ENCODE measurements around the gene OCIAD1. TPM values are rescaled to one million over a fixed set of nuclear protein-coding genes. Genes with fewer than 3 reads are reported as not detected.

The OCIAD1 gene
- total RNA-seq, 1 experiment from 2014 or later = 103 TPM

DNA sequence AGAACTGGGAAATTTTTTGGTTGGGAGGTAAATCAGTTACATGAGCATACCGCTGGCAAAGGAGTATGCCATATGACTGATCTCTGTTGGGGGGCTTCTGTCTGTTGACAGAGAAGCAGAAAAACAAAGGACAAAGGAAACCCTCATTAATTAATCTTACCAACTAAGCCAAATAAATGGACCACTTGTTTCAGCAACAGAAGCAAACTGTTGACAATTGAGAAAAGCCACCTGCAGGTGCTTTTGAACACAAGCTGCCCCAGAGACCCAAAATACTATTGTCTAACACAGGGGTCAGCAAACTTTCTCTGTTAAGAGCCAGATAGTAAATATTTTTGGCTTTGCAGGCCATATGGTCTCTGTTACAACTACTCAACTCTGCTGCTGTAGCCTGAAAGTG, 43.8 kb upstream of the OCIAD1 start:
- CTCF ChIA-PET = no interaction called here
- Histone ChIP-seq H3K4me1 (ENCODE audit: control insufficient read depth, insufficient read depth, low read length) (no peaks in the 10 kb centered on the region), H3K36me3 (ENCODE audit: control insufficient read depth, insufficient read depth, low read length) (no peaks in the 10 kb centered on the region), H3K27ac (ENCODE audit: low read length) (no peak overlapping the region), H3K4me3 (ENCODE audit: low read depth in 2 of 2, low read length in 2 of 2) (no peak overlapping the region), H3K9me3 (ENCODE audit: control insufficient read depth, insufficient read depth, low read depth, low read length) (no peaks in the 10 kb centered on the region), H3K27me3 (ENCODE audit: control insufficient read depth, insufficient read depth, low read length) (no peaks in the 10 kb centered on the region)
- DNase-seq (ENCODE audit: low read depth, low spot score) (no peak), ATAC-seq (no peak)
- BruUV-seq (replicated peaks) = no TSS peak
- POLR2A ChIA-PET = no interaction called here
- intact Hi-C loops (cut with micrococcal nuclease; ENCODE audit: unreplicated experiment) = no loop called here
- no peak for TF ChIP-seq POLR2AphosphoS5 (IDR thresholded peaks at IDR 0.05; ENCODE audit: low read depth, low read length)
- no peak for TF ChIP-seq TCF7L2 (IDR thresholded peaks at IDR 0.05; ENCODE audit: low read depth, low read length)
- in situ Hi-C loops (cut with HindIII; ENCODE audit: low pct_unique_long_range_greater_than_20kb, low sequenced_read_pairs) = no loop called here

DNA sequence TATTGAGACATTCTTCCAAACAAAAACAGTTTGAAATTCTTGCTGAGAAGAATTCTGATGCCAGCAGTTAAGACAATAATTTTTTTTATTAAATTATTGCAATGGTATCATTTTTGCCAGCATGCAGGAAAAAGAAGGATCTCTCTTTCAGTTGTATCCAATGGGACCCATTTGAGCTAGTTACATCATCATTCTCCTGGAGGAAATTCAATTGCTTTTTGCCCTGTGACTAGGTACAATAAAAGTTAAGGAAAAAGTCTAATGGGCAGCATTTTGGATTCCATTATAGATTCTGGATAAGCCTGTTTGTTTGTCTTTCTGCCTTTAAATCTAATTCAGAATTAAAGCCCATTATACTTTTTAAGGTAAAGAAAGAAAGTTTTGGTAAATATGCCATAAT, 40.3 kb upstream of the OCIAD1 start:
- BruUV-seq (replicated peaks) = no TSS peak
- no peak for DNase-seq (ENCODE audit: low read depth, low spot score)
- Histone ChIP-seq H3K4me1 (ENCODE audit: control insufficient read depth, insufficient read depth, low read length) (no peaks in the 10 kb centered on the region), H3K27me3 (ENCODE audit: control insufficient read depth, insufficient read depth, low read length) (no peaks in the 10 kb centered on the region), H3K9me3 (ENCODE audit: control insufficient read depth, insufficient read depth, low read depth, low read length) (no peaks in the 10 kb centered on the region), H3K36me3 (ENCODE audit: control insufficient read depth, insufficient read depth, low read length) (no peaks in the 10 kb centered on the region), H3K27ac (ENCODE audit: low read length) (no peak overlapping the region), H3K4me3 (ENCODE audit: low read depth in 2 of 2, low read length in 2 of 2) (no peak overlapping the region)
- in situ Hi-C loops (cut with HindIII; ENCODE audit: low pct_unique_long_range_greater_than_20kb, low sequenced_read_pairs) (no loop called here), intact Hi-C loops (cut with micrococcal nuclease; ENCODE audit: unreplicated experiment) (no loop called here)
- CTCF ChIA-PET = no interaction called here
- TF ChIP-seq, protein P1, sequence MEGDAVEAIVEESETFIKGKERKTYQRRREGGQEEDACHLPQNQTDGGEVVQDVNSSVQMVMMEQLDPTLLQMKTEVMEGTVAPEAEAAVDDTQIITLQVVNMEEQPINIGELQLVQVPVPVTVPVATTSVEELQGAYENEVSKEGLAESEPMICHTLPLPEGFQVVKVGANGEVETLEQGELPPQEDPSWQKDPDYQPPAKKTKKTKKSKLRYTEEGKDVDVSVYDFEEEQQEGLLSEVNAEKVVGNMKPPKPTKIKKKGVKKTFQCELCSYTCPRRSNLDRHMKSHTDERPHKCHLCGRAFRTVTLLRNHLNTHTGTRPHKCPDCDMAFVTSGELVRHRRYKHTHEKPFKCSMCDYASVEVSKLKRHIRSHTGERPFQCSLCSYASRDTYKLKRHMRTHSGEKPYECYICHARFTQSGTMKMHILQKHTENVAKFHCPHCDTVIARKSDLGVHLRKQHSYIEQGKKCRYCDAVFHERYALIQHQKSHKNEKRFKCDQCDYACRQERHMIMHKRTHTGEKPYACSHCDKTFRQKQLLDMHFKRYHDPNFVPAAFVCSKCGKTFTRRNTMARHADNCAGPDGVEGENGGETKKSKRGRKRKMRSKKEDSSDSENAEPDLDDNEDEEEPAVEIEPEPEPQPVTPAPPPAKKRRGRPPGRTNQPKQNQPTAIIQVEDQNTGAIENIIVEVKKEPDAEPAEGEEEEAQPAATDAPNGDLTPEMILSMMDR (IDR thresholded peaks at IDR 0.05) = no peak
- TF ChIP-seq SIN3A (IDR thresholded peaks at IDR 0.05; ENCODE audit: borderline replicate concordance, insufficient read depth, low read depth, low read length) (no peak), POLR2AphosphoS5 (IDR thresholded peaks at IDR 0.05; ENCODE audit: low read depth, low read length) (no peak)
- TF ChIP-seq, protein P2, sequence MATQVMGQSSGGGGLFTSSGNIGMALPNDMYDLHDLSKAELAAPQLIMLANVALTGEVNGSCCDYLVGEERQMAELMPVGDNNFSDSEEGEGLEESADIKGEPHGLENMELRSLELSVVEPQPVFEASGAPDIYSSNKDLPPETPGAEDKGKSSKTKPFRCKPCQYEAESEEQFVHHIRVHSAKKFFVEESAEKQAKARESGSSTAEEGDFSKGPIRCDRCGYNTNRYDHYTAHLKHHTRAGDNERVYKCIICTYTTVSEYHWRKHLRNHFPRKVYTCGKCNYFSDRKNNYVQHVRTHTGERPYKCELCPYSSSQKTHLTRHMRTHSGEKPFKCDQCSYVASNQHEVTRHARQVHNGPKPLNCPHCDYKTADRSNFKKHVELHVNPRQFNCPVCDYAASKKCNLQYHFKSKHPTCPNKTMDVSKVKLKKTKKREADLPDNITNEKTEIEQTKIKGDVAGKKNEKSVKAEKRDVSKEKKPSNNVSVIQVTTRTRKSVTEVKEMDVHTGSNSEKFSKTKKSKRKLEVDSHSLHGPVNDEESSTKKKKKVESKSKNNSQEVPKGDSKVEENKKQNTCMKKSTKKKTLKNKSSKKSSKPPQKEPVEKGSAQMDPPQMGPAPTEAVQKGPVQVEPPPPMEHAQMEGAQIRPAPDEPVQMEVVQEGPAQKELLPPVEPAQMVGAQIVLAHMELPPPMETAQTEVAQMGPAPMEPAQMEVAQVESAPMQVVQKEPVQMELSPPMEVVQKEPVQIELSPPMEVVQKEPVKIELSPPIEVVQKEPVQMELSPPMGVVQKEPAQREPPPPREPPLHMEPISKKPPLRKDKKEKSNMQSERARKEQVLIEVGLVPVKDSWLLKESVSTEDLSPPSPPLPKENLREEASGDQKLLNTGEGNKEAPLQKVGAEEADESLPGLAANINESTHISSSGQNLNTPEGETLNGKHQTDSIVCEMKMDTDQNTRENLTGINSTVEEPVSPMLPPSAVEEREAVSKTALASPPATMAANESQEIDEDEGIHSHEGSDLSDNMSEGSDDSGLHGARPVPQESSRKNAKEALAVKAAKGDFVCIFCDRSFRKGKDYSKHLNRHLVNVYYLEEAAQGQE (IDR thresholded peaks at IDR 0.05; ENCODE audit: insufficient read depth in 1 of 2, low read depth in 2 of 2, low read length in 1 of 2) = no peak
- POLR2A ChIA-PET = no interaction called here
- no peak for ATAC-seq

DNA sequence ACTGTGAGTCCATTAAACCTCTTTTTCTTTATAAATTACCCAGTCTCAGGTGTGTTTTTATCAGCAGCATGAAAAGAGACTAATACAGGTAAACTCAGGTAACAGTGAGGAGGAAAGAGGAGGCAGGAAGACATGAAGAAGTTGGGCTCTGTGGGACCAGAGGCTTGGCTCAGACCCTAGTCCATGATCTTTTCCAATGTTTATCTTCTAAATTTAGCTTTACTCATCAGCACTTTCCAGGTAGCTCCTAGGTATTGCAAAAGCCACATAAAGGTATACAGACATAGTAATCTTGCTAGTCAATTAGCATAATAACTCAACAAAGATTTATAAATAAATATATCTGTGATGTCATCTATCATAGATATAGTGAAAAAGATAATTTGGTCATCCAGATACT, 39.6 kb upstream of the OCIAD1 start:
- H3K4me1 ChIP-seq (ENCODE audit: control insufficient read depth, insufficient read depth, low read length) = no peaks in the 10 kb centered on the region
- ChIA-PET POLR2A (no interaction called here), CTCF (no interaction called here)
- no TSS peak for BruUV-seq (replicated peaks)
- in situ Hi-C loops (cut with HindIII; ENCODE audit: low pct_unique_long_range_greater_than_20kb, low sequenced_read_pairs) (no loop called here), intact Hi-C loops (cut with micrococcal nuclease; ENCODE audit: unreplicated experiment) (no loop called here)
- no peak overlapping the region for H3K4me3 ChIP-seq (ENCODE audit: low read depth in 2 of 2, low read length in 2 of 2)
- DNase-seq (ENCODE audit: low read depth, low spot score) = no peak
- H3K27ac ChIP-seq (ENCODE audit: low read length) = no peak overlapping the region
- H3K36me3 ChIP-seq (ENCODE audit: control insufficient read depth, insufficient read depth, low read length) = no peaks in the 10 kb centered on the region
- H3K9me3 ChIP-seq (ENCODE audit: control insufficient read depth, insufficient read depth, low read depth, low read length) = no peaks in the 10 kb centered on the region
- H3K27me3 ChIP-seq (ENCODE audit: control insufficient read depth, insufficient read depth, low read length) = no peaks in the 10 kb centered on the region
- TF ChIP-seq SIN3A (IDR thresholded peaks at IDR 0.05; ENCODE audit: borderline replicate concordance, insufficient read depth, low read depth, low read length) (no peak), POLR2AphosphoS5 (IDR thresholded peaks at IDR 0.05; ENCODE audit: low read depth, low read length) (no peak), TCF7L2 (IDR thresholded peaks at IDR 0.05; ENCODE audit: low read depth, low read length) (no peak)
- TF ChIP-seq, protein P2 (IDR thresholded peaks at IDR 0.05; ENCODE audit: insufficient read depth in 1 of 2, low read depth in 2 of 2, low read length in 1 of 2) = no peak
- TF ChIP-seq, protein P1 (IDR thresholded peaks at IDR 0.05) = no peak
- ATAC-seq = no peak
